ENCODE results near the gene RORC.
A peak's percentile ranks its signal among the peaks of the same experiment; 100 is the strongest.

Gene RORC

DNA sequence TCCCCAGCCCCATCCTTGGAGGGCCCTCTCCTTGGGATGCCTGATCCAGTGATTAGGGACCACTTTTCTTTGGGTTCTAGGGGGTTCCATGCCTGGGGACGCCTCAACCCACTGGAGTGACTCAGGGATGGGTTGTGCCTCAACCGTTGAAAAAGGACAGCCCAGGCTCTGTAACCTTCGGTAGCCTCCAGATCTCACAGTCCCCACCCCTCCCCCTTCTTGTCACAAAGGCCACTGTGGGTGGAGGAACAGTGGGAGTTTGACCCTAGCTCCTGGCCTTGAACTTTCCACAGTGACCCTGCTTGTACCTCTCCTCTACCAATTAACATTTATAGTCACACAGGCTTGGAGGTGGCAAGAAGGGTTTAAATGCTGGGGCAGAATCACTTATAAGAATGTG is 2.6 kb upstream of the RORC start:
- Histone ChIP-seq H3K27me3 (ENCODE audit: control insufficient read depth, insufficient read depth, low read length) (peaks cover 14% of the 10 kb centered on the region), H3K9ac (ENCODE audit: low read length) (no peak overlapping the region), H3K4me3 (ENCODE audit: low read length) (no peak overlapping the region), H3K4me1 (ENCODE audit: control insufficient read depth, insufficient read depth, low read length) (peaks cover 43% of the 10 kb centered on the region), H3K36me3 (ENCODE audit: control insufficient read depth, insufficient read depth, low read length) (no peaks in the 10 kb centered on the region), H3K9me3 (ENCODE audit: control insufficient read depth, low read length) (no peaks in the 10 kb centered on the region)

DNA sequence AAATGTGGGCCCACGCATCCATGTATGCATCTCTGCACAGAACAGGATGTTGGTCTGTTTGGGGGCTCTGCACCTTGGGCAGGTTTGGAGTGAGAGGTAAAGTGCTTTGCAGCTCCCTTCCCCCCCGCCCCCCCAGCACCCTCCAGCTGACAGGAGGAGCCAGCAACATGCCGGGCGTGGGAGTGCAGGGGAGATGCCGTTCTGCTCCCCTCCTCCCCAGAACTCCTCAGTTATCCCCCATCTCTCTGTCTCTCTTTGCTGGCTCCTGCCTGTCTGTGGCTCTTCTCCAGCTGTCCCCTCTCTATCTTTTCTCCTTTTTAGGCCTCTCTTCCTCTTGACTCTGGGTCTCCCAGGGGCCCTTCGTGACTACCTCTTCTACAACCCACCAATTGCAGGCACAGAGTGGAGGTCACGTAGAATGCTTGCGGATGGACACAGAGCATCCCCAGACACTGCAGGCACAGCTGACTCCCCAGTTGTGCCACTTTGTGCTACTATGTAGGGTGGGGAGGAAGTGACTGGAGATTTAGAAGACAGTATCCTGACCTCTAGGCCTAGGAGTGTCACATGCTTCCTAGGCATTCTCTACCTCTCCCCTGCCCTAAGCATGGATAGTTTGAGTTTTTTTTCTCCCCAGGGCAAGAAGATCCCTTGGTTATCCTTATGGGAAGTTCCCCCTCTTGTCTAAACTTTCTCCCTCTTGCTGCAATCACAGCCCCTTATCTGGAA is 1.7 kb upstream of the RORC start:
- Histone ChIP-seq H3K36me3 (ENCODE audit: control insufficient read depth, insufficient read depth, low read length) (no peaks in the 10 kb centered on the region), H3K9ac (ENCODE audit: low read length) (peak overlapping the region; percentile 38), H3K4me1 (ENCODE audit: control insufficient read depth, insufficient read depth, low read length) (peaks cover 39% of the 10 kb centered on the region), H3K4me3 (ENCODE audit: low read length) (no peak overlapping the region), H3K27me3 (ENCODE audit: control insufficient read depth, insufficient read depth, low read length) (peaks cover 6% of the 10 kb centered on the region), H3K9me3 (ENCODE audit: control insufficient read depth, low read length) (no peaks in the 10 kb centered on the region)

DNA sequence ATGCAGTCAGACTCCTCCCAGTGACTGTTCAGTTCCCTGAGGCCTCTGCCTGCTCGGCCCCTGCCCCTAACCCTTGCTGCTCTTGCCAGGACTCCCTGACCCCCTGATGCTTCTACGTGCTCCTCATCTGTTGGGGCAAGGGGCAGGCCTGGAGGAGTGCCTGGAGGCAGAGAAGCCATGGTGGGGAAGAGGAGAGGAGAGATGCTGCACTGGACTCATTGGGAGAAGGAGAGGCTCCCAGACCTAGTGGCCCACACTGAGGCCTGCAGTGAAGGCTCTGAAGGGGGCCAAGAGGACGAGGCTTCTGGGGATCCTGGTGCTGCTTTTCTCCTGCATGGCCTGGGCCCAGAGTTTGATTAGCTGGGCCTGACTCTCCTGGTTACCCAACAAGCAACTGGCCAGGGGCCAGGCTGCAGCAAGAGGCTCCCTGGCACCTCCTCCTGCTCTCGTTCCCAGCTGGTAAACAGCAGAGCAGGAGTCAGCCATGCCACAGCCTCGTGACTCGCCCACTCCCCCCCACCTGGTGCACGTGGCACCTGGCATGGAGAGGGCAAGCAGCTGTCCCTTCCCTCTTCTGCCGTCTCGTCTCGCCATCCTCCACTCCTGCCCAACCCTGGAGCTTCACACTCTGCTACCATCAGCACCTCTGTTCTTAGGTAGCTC is 847 bp upstream of the RORC start:
- Histone ChIP-seq H3K9ac (ENCODE audit: low read length) (peak overlapping the region; percentile 90), H3K4me1 (ENCODE audit: control insufficient read depth, insufficient read depth, low read length) (peaks cover 39% of the 10 kb centered on the region), H3K9me3 (ENCODE audit: control insufficient read depth, low read length) (no peaks in the 10 kb centered on the region), H3K36me3 (ENCODE audit: control insufficient read depth, insufficient read depth, low read length) (no peaks in the 10 kb centered on the region), H3K27me3 (ENCODE audit: control insufficient read depth, insufficient read depth, low read length) (peaks cover under 1% of the 10 kb centered on the region), H3K4me3 (ENCODE audit: low read length) (no peak overlapping the region)

DNA sequence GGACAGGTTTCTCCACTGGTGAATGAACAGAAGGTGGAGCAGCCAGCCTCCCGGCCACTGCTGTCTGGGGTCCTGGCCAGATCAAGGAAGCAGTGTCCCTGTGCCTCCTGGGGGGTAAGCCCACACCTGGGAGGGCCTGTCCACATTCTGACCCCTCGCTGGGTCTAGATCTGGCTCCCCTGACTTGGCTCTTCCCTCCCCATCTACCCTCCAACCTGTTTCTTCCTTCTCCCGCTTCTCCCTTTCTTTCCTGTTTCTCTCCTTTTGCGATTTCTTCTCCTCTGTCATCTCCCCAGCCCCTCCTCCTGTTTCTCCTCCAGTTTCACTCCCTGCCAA is 378 bp downstream of the RORC start:
- Histone ChIP-seq H3K9me3 (ENCODE audit: control insufficient read depth, low read length) (no peaks in the 10 kb centered on the region), H3K4me1 (ENCODE audit: control insufficient read depth, insufficient read depth, low read length) (peaks cover 28% of the 10 kb centered on the region), H3K36me3 (ENCODE audit: control insufficient read depth, insufficient read depth, low read length) (no peaks in the 10 kb centered on the region), H3K4me3 (ENCODE audit: low read length) (peak overlapping the region; percentile 61), H3K27me3 (ENCODE audit: control insufficient read depth, insufficient read depth, low read length) (no peaks in the 10 kb centered on the region), H3K9ac (ENCODE audit: low read length) (peak overlapping the region; percentile 90)

DNA sequence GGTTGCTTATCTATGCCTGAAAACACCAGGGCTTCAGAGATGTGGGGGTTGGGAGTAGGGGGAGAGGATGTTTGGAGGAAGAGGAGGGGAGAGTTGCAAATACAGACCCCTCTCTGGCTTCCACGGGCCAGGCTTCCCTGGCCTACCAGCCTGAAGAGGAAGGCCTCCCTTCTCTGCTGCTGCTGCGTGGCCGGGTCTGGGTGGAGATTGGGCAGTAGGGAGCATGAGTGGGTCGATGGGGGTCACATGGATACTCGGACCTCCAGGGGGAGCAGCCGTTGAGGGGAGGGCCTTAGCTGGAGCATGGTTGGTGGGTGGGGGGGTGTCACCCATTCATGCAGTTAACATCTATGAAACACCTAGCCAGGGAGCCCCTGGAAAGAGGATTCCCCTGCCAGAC is 1.5 kb downstream of the RORC start:
- Histone ChIP-seq H3K9me3 (ENCODE audit: control insufficient read depth, low read length) (no peaks in the 10 kb centered on the region), H3K4me1 (ENCODE audit: control insufficient read depth, insufficient read depth, low read length) (peaks cover 28% of the 10 kb centered on the region), H3K36me3 (ENCODE audit: control insufficient read depth, insufficient read depth, low read length) (peaks cover 4% of the 10 kb centered on the region), H3K4me3 (ENCODE audit: low read length) (no peak overlapping the region), H3K27me3 (ENCODE audit: control insufficient read depth, insufficient read depth, low read length) (no peaks in the 10 kb centered on the region), H3K9ac (ENCODE audit: low read length) (peak overlapping the region; percentile 45)

DNA sequence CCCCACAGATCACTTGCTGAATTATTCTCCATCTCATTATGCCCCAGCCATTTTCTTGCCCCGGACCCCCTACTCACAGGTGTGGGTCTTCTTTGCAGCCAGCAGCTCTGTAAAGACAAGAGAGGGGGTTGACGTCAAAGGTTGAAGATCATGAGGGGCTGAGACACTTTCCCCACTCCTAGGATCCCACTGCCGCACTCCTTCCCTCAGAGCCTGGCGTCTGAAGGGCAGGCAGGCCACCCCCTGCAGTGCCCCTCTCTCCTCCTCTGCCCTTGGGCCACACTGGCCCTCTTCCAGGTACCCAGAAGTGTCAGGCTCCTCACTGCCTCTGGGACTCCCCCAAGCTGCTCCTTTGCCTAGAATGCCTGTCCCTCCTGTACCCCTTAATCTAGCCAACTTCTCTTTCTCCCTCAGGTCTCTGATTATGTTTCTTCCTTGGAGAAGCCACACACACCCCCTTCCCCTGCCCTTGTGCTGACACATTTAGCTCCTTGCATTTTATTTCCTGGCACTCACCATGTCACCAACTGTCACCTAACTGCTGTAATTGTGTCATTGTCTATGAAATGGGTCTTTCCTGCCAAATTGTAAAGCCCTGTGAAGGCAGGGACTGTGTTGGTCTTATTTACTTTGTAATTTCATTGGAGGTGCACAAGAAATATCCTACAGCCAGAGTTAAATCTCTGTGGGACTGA is 2.1 kb downstream of the RORC start:
- Histone ChIP-seq H3K27me3 (ENCODE audit: control insufficient read depth, insufficient read depth, low read length) (no peaks in the 10 kb centered on the region), H3K4me1 (ENCODE audit: control insufficient read depth, insufficient read depth, low read length) (peaks cover 28% of the 10 kb centered on the region), H3K4me3 (ENCODE audit: low read length) (no peak overlapping the region), H3K36me3 (ENCODE audit: control insufficient read depth, insufficient read depth, low read length) (peaks cover 4% of the 10 kb centered on the region), H3K9ac (ENCODE audit: low read length) (peak overlapping the region; percentile 45), H3K9me3 (ENCODE audit: control insufficient read depth, low read length) (no peaks in the 10 kb centered on the region)

DNA sequence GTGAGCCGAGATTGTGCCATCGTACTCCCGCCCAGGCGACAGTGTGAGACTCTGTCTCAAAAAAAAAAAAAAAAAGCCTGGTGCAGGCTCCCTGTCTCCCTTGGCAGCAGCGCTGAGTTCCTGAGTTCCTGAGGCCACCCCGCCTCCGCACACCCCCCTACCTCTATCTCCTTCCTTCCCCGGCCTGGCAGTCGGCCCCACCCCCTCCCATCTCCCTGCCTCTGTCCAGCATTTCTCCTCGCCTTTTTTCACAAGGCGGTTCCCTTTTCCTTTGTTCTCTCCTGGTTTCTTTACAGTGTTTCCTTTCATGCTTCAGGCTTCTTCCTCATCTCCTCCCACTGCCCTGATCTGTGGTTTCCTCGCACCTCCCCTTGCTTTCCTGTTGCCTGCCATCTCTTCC is 2.7 kb downstream of the RORC start:
- Histone ChIP-seq H3K27me3 (ENCODE audit: control insufficient read depth, insufficient read depth, low read length) (no peaks in the 10 kb centered on the region), H3K36me3 (ENCODE audit: control insufficient read depth, insufficient read depth, low read length) (peaks cover 4% of the 10 kb centered on the region), H3K9ac (ENCODE audit: low read length) (no peak overlapping the region), H3K9me3 (ENCODE audit: control insufficient read depth, low read length) (no peaks in the 10 kb centered on the region), H3K4me3 (ENCODE audit: low read length) (no peak overlapping the region), H3K4me1 (ENCODE audit: control insufficient read depth, insufficient read depth, low read length) (peaks cover 28% of the 10 kb centered on the region)

DNA sequence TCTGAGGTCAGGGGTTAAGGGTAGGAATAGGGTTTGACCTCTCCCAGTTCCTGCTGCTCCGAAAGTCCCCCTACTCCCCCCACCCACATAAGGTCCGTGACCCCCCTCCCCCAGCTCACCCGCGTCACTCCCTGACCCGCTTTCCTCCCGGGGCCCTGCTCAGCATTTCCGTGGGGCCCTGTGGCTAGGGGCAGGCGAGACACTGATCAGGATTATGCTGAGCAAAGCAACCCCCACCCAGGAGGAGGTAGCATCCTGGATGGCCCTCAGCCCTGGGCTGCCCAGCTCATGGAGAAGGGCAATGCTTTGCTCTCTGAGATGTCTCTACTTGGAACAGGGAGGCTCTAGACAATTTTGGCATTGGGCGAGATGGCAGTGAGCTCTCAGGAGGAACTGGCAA is 3.7 kb downstream of the RORC start:
- Histone ChIP-seq H3K9ac (ENCODE audit: low read length) (no peak overlapping the region), H3K9me3 (ENCODE audit: control insufficient read depth, low read length) (no peaks in the 10 kb centered on the region), H3K36me3 (ENCODE audit: control insufficient read depth, insufficient read depth, low read length) (peaks cover 4% of the 10 kb centered on the region), H3K4me1 (ENCODE audit: control insufficient read depth, insufficient read depth, low read length) (peaks cover 27% of the 10 kb centered on the region), H3K4me3 (ENCODE audit: low read length) (no peak overlapping the region), H3K27me3 (ENCODE audit: control insufficient read depth, insufficient read depth, low read length) (no peaks in the 10 kb centered on the region)

DNA sequence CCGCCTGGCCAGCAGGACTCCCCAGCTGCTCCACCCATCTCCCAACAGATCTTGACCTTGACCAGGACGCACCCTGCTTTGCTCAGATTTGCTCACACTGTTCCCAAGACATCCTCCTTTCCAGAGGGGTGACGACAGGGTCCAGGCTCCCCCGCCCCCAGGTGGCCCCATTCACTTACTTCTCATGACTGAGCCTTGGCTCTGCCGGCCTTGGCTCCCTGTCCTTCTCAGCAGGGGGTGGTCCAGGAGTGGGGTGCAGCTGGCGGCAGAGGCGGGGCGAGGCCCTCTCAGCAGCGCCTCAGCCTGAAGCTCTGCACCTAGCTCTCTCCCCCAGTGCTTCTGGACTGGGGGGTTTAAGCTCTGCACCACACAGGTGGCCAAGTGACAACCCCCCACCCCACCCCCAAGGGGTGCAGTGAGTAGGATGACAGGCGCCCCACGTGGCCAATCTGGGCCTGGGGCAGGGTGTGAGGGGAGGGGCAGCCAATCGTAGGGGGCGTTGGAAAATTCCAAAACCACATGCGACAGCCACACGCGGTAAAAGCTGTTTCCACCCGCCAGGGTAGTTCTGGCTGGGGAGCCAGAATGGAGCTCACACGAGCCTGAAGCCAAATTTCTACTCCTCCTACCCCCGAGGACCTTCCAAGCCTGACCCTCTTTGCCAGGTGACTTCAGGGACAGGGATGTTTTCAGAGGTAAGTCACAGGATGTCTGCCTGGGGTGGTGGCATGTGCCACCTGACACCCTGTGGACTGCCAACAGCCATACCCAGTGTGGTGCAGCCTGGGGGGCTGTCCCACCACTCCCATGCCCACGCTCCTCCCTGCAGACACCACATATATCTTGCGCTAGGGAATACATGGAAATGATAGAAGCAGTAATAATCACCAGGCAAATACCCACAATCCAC is 5.6 kb downstream of the RORC start:
- H3K4me1 ChIP-seq (ENCODE audit: control insufficient read depth, insufficient read depth, low read length), result peaks cover 18% of the 10 kb centered on the region
- no peak overlapping the region for H3K9ac ChIP-seq (ENCODE audit: low read length)
- H3K4me3 ChIP-seq (ENCODE audit: low read length), result no peak overlapping the region
- no peaks in the 10 kb centered on the region for H3K9me3 ChIP-seq (ENCODE audit: control insufficient read depth, low read length)
- H3K36me3 ChIP-seq (ENCODE audit: control insufficient read depth, insufficient read depth, low read length), result peaks cover 4% of the 10 kb centered on the region
- H3K27me3 ChIP-seq (ENCODE audit: control insufficient read depth, insufficient read depth, low read length), result no peaks in the 10 kb centered on the region

DNA sequence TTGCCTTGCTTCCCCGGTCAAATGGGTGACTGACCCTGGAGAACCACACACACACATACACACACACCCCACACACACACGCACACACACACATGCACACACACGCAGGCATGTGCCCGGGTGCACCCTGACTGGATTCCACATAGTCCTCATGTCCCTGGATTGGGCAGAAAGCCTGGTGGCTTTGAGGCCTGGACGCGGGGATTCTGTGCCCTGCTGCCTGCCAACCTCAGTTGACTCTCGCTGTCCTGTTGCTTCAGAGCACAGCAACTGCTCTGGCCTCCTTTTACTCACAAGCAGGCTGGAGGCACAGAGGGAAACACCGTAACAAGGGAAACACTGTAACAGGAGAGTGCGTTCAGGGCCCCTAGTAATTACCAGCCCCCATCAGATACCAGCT is 6.4 kb downstream of the RORC start:
- H3K4me3 ChIP-seq (ENCODE audit: low read length), result no peak overlapping the region
- no peak overlapping the region for H3K9ac ChIP-seq (ENCODE audit: low read length)
- H3K36me3 ChIP-seq (ENCODE audit: control insufficient read depth, insufficient read depth, low read length), result peaks cover 4% of the 10 kb centered on the region
- H3K4me1 ChIP-seq (ENCODE audit: control insufficient read depth, insufficient read depth, low read length), result peaks cover 19% of the 10 kb centered on the region
- H3K9me3 ChIP-seq (ENCODE audit: control insufficient read depth, low read length), result no peaks in the 10 kb centered on the region
- no peaks in the 10 kb centered on the region for H3K27me3 ChIP-seq (ENCODE audit: control insufficient read depth, insufficient read depth, low read length)

DNA sequence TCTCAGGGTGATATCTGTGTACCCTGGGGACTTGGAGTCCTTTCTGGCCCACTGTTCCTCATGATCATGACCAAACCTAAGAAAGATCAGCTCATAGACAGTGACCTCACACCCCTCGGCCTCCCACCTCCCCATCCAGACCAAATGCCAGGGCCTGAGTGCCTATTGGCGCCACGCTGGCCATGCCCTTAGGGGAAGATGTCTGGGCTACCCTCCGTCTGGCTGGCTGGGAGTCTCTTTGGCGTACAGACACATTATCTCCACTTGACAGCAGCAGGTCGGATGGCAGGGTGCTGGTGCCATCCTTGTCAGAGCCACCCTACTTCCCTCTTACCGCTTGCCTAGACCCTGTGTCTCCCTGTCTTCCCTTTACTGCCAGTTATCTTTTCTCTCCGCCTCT is 8.4 kb downstream of the RORC start:
- Histone ChIP-seq H3K36me3 (ENCODE audit: control insufficient read depth, insufficient read depth, low read length) (peaks cover 4% of the 10 kb centered on the region), H3K4me1 (ENCODE audit: control insufficient read depth, insufficient read depth, low read length) (peaks cover 7% of the 10 kb centered on the region), H3K4me3 (ENCODE audit: low read length) (no peak overlapping the region), H3K9ac (ENCODE audit: low read length) (no peak overlapping the region), H3K27me3 (ENCODE audit: control insufficient read depth, insufficient read depth, low read length) (no peaks in the 10 kb centered on the region), H3K9me3 (ENCODE audit: control insufficient read depth, low read length) (no peaks in the 10 kb centered on the region)

All from mucosa of stomach (tissue), 1 donor.